CD4-positive, alpha-beta T cell (primary cell): ENCODE data around the gene TRMU. TPM values are rescaled to one million over a fixed set of nuclear protein-coding genes. Genes with fewer than 3 reads are reported as not detected.

Experiments
- ATAC-seq: fragments of 200-7000 bp; cut with Tn5 transposase; one replicate; pipeline ENCODE4 v1.10.0; 2022; ENCODE audit warnings: mild to moderate bottlenecking; ENCODE audit not compliant: poor library complexity
- CTCF ChIA-PET: fragments of 350-600 bp; sonication (Branson Sonifier 250); formaldehyde crosslinking; loops from one replicate; lab custom pipeline; 2021; ENCODE audit warnings: antibody characterized with exemption, inconsistent platforms; lab: Charles Lee
- POLR2A ChIA-PET: fragments of 350-600 bp; sonication (Branson Sonifier 250); formaldehyde crosslinking; loops from one replicate; lab custom pipeline; 2021; ENCODE audit warnings: antibody characterized with exemption, inconsistent platforms; lab: Charles Lee
- DNase-seq, 14 experiments: peaks; one replicate each; pipeline ENCODE4 v3.0.0-alpha.2; 2013 to 2020; ENCODE audit warnings: mixed read lengths in 2 of 14
- H3K27ac ChIP-seq, 2 donors: one replicate each; pipeline versions ENCODE4 v1.5.1 to v1.7.0; 2013; ENCODE audit warnings: low read length in 2 of 2, low read depth in 1 of 2, mild to moderate bottlenecking in 1 of 2
- H3K27me3 ChIP-seq, 2 experiments: 1 replicate in 1 of 2; 2 replicates in 1 of 2; pipeline versions ENCODE4 v1.6.1 to v1.7.0; 2013; ENCODE audit warnings: low read length in 2 of 2, control low read depth in 1 of 2, mild to moderate bottlenecking in 1 of 2, moderate library complexity in 1 of 2; ENCODE audit not compliant: insufficient read depth in 2 of 2, control insufficient read depth in 1 of 2
- H3K36me3 ChIP-seq: one replicate; pipeline ENCODE4 v1.6.1; 2013; ENCODE audit warnings: low read length, control low read depth; ENCODE audit not compliant: insufficient read depth
- H3K4me1 ChIP-seq: one replicate; pipeline ENCODE4 v1.6.1; 2013; ENCODE audit warnings: low read length, control low read depth; ENCODE audit not compliant: insufficient read depth
- H3K4me3 ChIP-seq: one replicate; pipeline ENCODE4 v1.5.1; 2013; ENCODE audit warnings: mild to moderate bottlenecking, low read length, moderate library complexity
- H3K9me3 ChIP-seq, 2 experiments: 1 replicate in 1 of 2; 2 replicates in 1 of 2; pipeline versions ENCODE4 v1.6.1 to v1.7.0; 2013; ENCODE audit warnings: low read length in 2 of 2, mild to moderate bottlenecking in 2 of 2, control low read depth in 1 of 2, moderate library complexity in 1 of 2; ENCODE audit not compliant: control insufficient read depth in 1 of 2, insufficient read depth in 1 of 2
- H3K27ac Mint-ChIP-seq: one replicate; pipeline ENCODE4 v1.8.0; 2020; ENCODE audit warnings: mixed read lengths
- H3K27me3 Mint-ChIP-seq: one replicate; pipeline ENCODE4 v1.8.0; 2021; ENCODE audit warnings: mixed read lengths
- H3K36me3 Mint-ChIP-seq: one replicate; pipeline ENCODE4 v1.8.0; 2021; ENCODE audit warnings: low read depth, mixed read lengths
- H3K4me1 Mint-ChIP-seq: one replicate; pipeline ENCODE4 v1.8.0; 2021; ENCODE audit warnings: low read depth, mixed read lengths
- H3K4me3 Mint-ChIP-seq: one replicate; pipeline ENCODE4 v1.8.0; 2020; ENCODE audit warnings: mild to moderate bottlenecking, mixed read lengths
- H3K9me3 Mint-ChIP-seq: one replicate; pipeline ENCODE4 v1.8.0; 2020; ENCODE audit warnings: mixed read lengths
- CTCF ChIP-seq: fragments of 200-600 bp; IDR thresholded peaks from one replicate; pipeline ENCODE4 v1.8.0; 2022; ENCODE audit warnings: antibody characterized with exemption, mild to moderate bottlenecking
- intact Hi-C, 2 experiments: fragments of 100-400 bp; cut with DNase I in 1 of 2; cut with micrococcal nuclease in 1 of 2; formaldehyde crosslinking; loops; one replicate each; pipeline versions ENCODE4 v1.15.1 to v1.9.0; 2023 to 2025; cut with DNase I, micrococcal nuclease
- total RNA-seq, 174 experiments: library from RNA in 2 of 174; stranded (reverse) in 2 of 174; gene quantifications; one replicate each; pipeline ENCODE4 v1.2.3 and lab custom pipeline; 2021 to 2026

The TRMU gene
- total RNA-seq, 2 experiments from 2014 or later: 65.2 to 65.4 TPM

GRCh38 chr22:46320166-46320710 is 15.3 kb upstream of the TRMU start:
- no peak overlapping the region for H3K27ac ChIP-seq
- H3K27me3 ChIP-seq: no peaks in the 10 kb centered on the region
- TF ChIP-seq CTCF: no peak
- no peaks in the 10 kb centered on the region for H3K36me3 ChIP-seq
- no peak overlapping the region for H3K4me3 ChIP-seq
- Mint-ChIP-seq H3K27ac (no peak overlapping the region), H3K27me3 (no peaks in the 10 kb centered on the region), H3K4me3 (no peak overlapping the region), H3K4me1 (no peaks in the 10 kb centered on the region), H3K9me3 (no peaks in the 10 kb centered on the region), H3K36me3 (no peaks in the 10 kb centered on the region)
- CTCF ChIA-PET: no interaction called here
- POLR2A ChIA-PET: no interaction called here
- H3K9me3 ChIP-seq: no peaks in the 10 kb centered on the region
- intact Hi-C loops: no loop called here
- DNase-seq (no peak), ATAC-seq (no peak)
- H3K4me1 ChIP-seq: no peaks in the 10 kb centered on the region

- Mint-ChIP-seq H3K4me3 (no peak overlapping the region), H3K27ac (no peak overlapping the region), H3K4me1 (no peaks in the 10 kb centered on the region), H3K27me3 (no peaks in the 10 kb centered on the region), H3K36me3 (no peaks in the 10 kb centered on the region), H3K9me3 (no peaks in the 10 kb centered on the region)
- TF ChIP-seq CTCF: no peak
- POLR2A ChIA-PET: no interaction called here
- Histone ChIP-seq H3K9me3 (no peaks in the 10 kb centered on the region), H3K27me3 (no peaks in the 10 kb centered on the region), H3K27ac (no peak overlapping the region), H3K4me1 (no peaks in the 10 kb centered on the region), H3K4me3 (no peak overlapping the region), H3K36me3 (no peaks in the 10 kb centered on the region)
- intact Hi-C loops: no loop called here
- ATAC-seq (no peak), DNase-seq (no peak)
- CTCF ChIA-PET: no interaction called here
Observed at GRCh38 chr22:46320716-46321386, 14.7 kb upstream of the TRMU start.

GRCh38 chr22:46322711-46323110 is 12.8 kb upstream of the TRMU start:
- no peaks in the 10 kb centered on the region for H3K9me3 ChIP-seq
- Mint-ChIP-seq H3K4me1 (no peaks in the 10 kb centered on the region), H3K4me3 (no peak overlapping the region), H3K36me3 (no peaks in the 10 kb centered on the region), H3K27me3 (no peaks in the 10 kb centered on the region), H3K9me3 (no peaks in the 10 kb centered on the region), H3K27ac (no peak overlapping the region)
- ChIA-PET POLR2A (no interaction called here), CTCF (no interaction called here)
- no peak for TF ChIP-seq CTCF
- no peaks in the 10 kb centered on the region for H3K27me3 ChIP-seq
- H3K36me3 ChIP-seq: no peaks in the 10 kb centered on the region
- ATAC-seq (no peak), DNase-seq (no peak)
- no peaks in the 10 kb centered on the region for H3K4me1 ChIP-seq
- intact Hi-C loops: no loop called here
- no peak overlapping the region for H3K27ac ChIP-seq
- no peak overlapping the region for H3K4me3 ChIP-seq
